Endodermal cell (in vitro differentiated cells): Measurements from ENCODE around the gene AKT3. TPM values are rescaled to one million over a fixed set of nuclear protein-coding genes. Genes with fewer than 3 reads are reported as not detected.
"Not testable (repeated sequence)": the region's sequence is repeated elsewhere in the genome, so short reads cannot be mapped to it uniquely, and the experiment has no call there.

Experiments
- DNase-seq: peaks from one replicate; pipeline ENCODE4 v3.0.0-alpha.2; 2017
- H3K27ac ChIP-seq: 2 replicates; pipeline ENCODE4 v1.5.1; 2013; ENCODE audit warnings: mild to moderate bottlenecking, low read depth, low read length, moderate library complexity
- H3K27me3 ChIP-seq: 2 replicates; pipeline ENCODE4 v1.6.1; 2013; ENCODE audit warnings: mild to moderate bottlenecking, low read length, moderate library complexity; ENCODE audit not compliant: insufficient read depth, control insufficient read depth, poor library complexity, severe bottlenecking
- H3K36me3 ChIP-seq: 2 replicates; pipeline ENCODE4 v1.7.0; 2013; ENCODE audit warnings: mild to moderate bottlenecking, low read length, moderate library complexity; ENCODE audit not compliant: control insufficient read depth, insufficient read depth
- H3K4me1 ChIP-seq: one replicate; pipeline ENCODE4 v1.7.0; 2013; ENCODE audit warnings: low read length; ENCODE audit not compliant: control insufficient read depth, insufficient read depth
- H3K4me3 ChIP-seq: 2 replicates; pipeline ENCODE4 v1.5.1; 2013; ENCODE audit warnings: mild to moderate bottlenecking, low read length, moderate library complexity
- H3K9ac ChIP-seq: 2 replicates; pipeline ENCODE4 v1.6.1; 2013; ENCODE audit warnings: mild to moderate bottlenecking, low read length, moderate library complexity; ENCODE audit not compliant: poor library complexity, severe bottlenecking; ENCODE audit errors: extremely low read depth
- H3K9me3 ChIP-seq: 2 replicates; pipeline ENCODE4 v1.6.1; 2013; ENCODE audit warnings: mild to moderate bottlenecking, low read length, moderate library complexity; ENCODE audit not compliant: control insufficient read depth
- H3K27ac Mint-ChIP-seq: 2 replicates; pipeline ENCODE4 v1.8.0; 2020; ENCODE audit warnings: mixed read lengths
- H3K27me3 Mint-ChIP-seq: 2 replicates; pipeline ENCODE4 v1.8.0; 2021; ENCODE audit warnings: mild to moderate bottlenecking, mixed read lengths; ENCODE audit not compliant: insufficient read depth
- H3K36me3 Mint-ChIP-seq: 2 replicates; pipeline ENCODE4 v1.8.0; 2020; ENCODE audit warnings: low read depth, mixed read lengths
- H3K4me1 Mint-ChIP-seq: 2 replicates; pipeline ENCODE4 v1.8.0; 2020; ENCODE audit warnings: mixed read lengths
- H3K4me3 Mint-ChIP-seq: 2 replicates; pipeline ENCODE4 v1.8.0; 2020; ENCODE audit warnings: mild to moderate bottlenecking, moderate library complexity, mixed read lengths
- H3K9me3 Mint-ChIP-seq: 2 replicates; pipeline ENCODE4 v1.8.0; 2020; ENCODE audit warnings: mild to moderate bottlenecking, mixed read lengths
- WGBS, 2 experiments: methylation state at CpG; one replicate each; pipeline versions ENCODE4 v1.1.5 to v1.1.7; 2013; ENCODE audit warnings: missing lambda C conversion rate in 2 of 2, mixed read lengths in 1 of 2; ENCODE audit not compliant: insufficient coverage in 1 of 2, insufficient read length in 1 of 2; 5-methylcytosine and 5-hydroxymethylcytosine counted together
- total RNA-seq, 2 donors: library from RNA; stranded (reverse); fragmentation: NEBNext Ultra II Directional in 1 of 2; extraction: Animal tissue kit (Norgen Biotek cat#: 25700) in 1 of 2; gene quantifications; 2 replicates in 1 of 2; 3 replicates in 1 of 2; pipeline ENCODE4 v1.2.1, GENCODE V29; 2021
- TF ChIP-seq, protein P1 (sequence below): fragments of 200-600 bp; sonication (generic); conservative IDR thresholded peaks from 2 replicates; pipeline ENCODE4 v1.5.0; 2021; ENCODE audit warnings: antibody characterized with exemption, mild to moderate bottlenecking

AKT3 gene
- total RNA-seq, 2 donors from 2014 or later: 38.2 to 49.1 TPM

- H3K4me3 ChIP-seq: no peak overlapping the region
- TF ChIP-seq, protein P1, sequence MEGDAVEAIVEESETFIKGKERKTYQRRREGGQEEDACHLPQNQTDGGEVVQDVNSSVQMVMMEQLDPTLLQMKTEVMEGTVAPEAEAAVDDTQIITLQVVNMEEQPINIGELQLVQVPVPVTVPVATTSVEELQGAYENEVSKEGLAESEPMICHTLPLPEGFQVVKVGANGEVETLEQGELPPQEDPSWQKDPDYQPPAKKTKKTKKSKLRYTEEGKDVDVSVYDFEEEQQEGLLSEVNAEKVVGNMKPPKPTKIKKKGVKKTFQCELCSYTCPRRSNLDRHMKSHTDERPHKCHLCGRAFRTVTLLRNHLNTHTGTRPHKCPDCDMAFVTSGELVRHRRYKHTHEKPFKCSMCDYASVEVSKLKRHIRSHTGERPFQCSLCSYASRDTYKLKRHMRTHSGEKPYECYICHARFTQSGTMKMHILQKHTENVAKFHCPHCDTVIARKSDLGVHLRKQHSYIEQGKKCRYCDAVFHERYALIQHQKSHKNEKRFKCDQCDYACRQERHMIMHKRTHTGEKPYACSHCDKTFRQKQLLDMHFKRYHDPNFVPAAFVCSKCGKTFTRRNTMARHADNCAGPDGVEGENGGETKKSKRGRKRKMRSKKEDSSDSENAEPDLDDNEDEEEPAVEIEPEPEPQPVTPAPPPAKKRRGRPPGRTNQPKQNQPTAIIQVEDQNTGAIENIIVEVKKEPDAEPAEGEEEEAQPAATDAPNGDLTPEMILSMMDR: no peak
- no peak overlapping the region for H3K9ac ChIP-seq
- 93 to 100% methylated on average over 1 to 2 of the region's 2 CpGs for WGBS, 2 experiments
- Mint-ChIP-seq H3K36me3 (no peaks in the 10 kb centered on the region), H3K27me3 (no peaks in the 10 kb centered on the region), H3K9me3 (no peaks in the 10 kb centered on the region), H3K27ac (no peak overlapping the region), H3K4me3 (no peak overlapping the region), H3K4me1 (no peaks in the 10 kb centered on the region)
- H3K9me3 ChIP-seq: no peaks in the 10 kb centered on the region
- no peak for DNase-seq
- no peaks in the 10 kb centered on the region for H3K4me1 ChIP-seq
- no peaks in the 10 kb centered on the region for H3K27me3 ChIP-seq
- no peaks in the 10 kb centered on the region for H3K36me3 ChIP-seq
- H3K27ac ChIP-seq: no peak overlapping the region
These were observed 255.6 kb downstream of the AKT3 start for GRCh38 chr1:243594455-243594854.

DNA sequence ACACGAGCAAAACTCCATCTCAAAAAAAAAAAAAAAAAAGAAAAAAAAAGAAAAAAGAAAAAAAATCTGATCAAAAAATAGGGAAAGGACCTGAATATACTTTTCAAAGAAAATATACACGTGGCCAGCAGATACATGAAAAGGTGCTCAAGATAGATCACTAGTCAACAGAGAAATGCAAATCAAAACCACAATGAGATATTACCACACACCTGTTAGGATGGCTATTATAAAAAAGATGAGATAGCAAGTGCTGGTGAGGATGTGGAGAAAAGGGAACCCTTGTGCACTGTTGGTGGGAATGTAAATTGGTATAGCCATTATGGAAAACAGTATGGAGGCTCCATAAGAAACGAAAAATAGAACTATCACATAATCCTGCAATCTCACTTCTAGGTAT lies 260.8 kb downstream of the AKT3 start:
- DNase-seq, H3K27me3 Mint-ChIP-seq, H3K4me3 ChIP-seq, H3K27me3 ChIP-seq, H3K4me1 Mint-ChIP-seq, H3K36me3 ChIP-seq, H3K27ac Mint-ChIP-seq, H3K9ac ChIP-seq, H3K27ac ChIP-seq, H3K9me3 ChIP-seq, H3K4me1 ChIP-seq, H3K4me3 Mint-ChIP-seq: not testable (repeated sequence)
- Mint-ChIP-seq H3K36me3 (peaks cover 14% of the 10 kb centered on the region), H3K9me3 (peaks cover 15% of the 10 kb centered on the region)
- WGBS, 2 experiments: 92 to 100% methylated on average over 1 of the region's 3 CpGs

GRCh38 chr1:243587823-243588560 lies 262.1 kb downstream of the AKT3 start:
- H3K27ac Mint-ChIP-seq: no peak overlapping the region
- no peaks in the 10 kb centered on the region for H3K27me3 Mint-ChIP-seq
- Histone ChIP-seq H3K36me3 (no peaks in the 10 kb centered on the region), H3K4me3 (no peak overlapping the region), H3K27me3 (no peaks in the 10 kb centered on the region), H3K27ac (no peak overlapping the region), H3K4me1 (no peaks in the 10 kb centered on the region), H3K9ac (no peak overlapping the region), H3K9me3 (no peaks in the 10 kb centered on the region)
- no peak for DNase-seq
- no peaks in the 10 kb centered on the region for H3K4me1 Mint-ChIP-seq
- H3K36me3 Mint-ChIP-seq: peaks cover 14% of the 10 kb centered on the region
- no peak overlapping the region for H3K4me3 Mint-ChIP-seq
- 93% methylated on average over 3 to 4 of the region's 4 CpGs for WGBS, 2 experiments
- H3K9me3 Mint-ChIP-seq: peaks cover 15% of the 10 kb centered on the region
- TF ChIP-seq, protein P1: no peak

- H3K36me3 Mint-ChIP-seq: peaks cover 16% of the 10 kb centered on the region
- Histone ChIP-seq H3K9ac (no peak overlapping the region), H3K27me3 (no peaks in the 10 kb centered on the region), H3K36me3 (no peaks in the 10 kb centered on the region), H3K27ac (no peak overlapping the region), H3K9me3 (peaks cover 3% of the 10 kb centered on the region), H3K4me1 (no peaks in the 10 kb centered on the region), H3K4me3 (no peak overlapping the region)
- H3K4me1 Mint-ChIP-seq: no peaks in the 10 kb centered on the region
- DNase-seq: no peak
- no peaks in the 10 kb centered on the region for H3K27me3 Mint-ChIP-seq
- 91 to 96% methylated on average over 10 to 12 of the region's 12 CpGs for WGBS, 2 experiments
- TF ChIP-seq, protein P1: no peak
- no peak overlapping the region for H3K27ac Mint-ChIP-seq
- no peak overlapping the region for H3K4me3 Mint-ChIP-seq
- peaks cover 18% of the 10 kb centered on the region for H3K9me3 Mint-ChIP-seq
These were observed 262.8 kb downstream of the AKT3 start for GRCh38 chr1:243587285-243587684.
